Measurements from ENCODE around the gene CALML6. TPM values are rescaled to one million over a fixed set of nuclear protein-coding genes. Genes with fewer than 3 reads are reported as not detected.

Gene CALML6
- total and polyA plus RNA-seq, 10 donors = 0.34 to 3.0 (median 0.69) TPM; not detected in 2

DNA sequence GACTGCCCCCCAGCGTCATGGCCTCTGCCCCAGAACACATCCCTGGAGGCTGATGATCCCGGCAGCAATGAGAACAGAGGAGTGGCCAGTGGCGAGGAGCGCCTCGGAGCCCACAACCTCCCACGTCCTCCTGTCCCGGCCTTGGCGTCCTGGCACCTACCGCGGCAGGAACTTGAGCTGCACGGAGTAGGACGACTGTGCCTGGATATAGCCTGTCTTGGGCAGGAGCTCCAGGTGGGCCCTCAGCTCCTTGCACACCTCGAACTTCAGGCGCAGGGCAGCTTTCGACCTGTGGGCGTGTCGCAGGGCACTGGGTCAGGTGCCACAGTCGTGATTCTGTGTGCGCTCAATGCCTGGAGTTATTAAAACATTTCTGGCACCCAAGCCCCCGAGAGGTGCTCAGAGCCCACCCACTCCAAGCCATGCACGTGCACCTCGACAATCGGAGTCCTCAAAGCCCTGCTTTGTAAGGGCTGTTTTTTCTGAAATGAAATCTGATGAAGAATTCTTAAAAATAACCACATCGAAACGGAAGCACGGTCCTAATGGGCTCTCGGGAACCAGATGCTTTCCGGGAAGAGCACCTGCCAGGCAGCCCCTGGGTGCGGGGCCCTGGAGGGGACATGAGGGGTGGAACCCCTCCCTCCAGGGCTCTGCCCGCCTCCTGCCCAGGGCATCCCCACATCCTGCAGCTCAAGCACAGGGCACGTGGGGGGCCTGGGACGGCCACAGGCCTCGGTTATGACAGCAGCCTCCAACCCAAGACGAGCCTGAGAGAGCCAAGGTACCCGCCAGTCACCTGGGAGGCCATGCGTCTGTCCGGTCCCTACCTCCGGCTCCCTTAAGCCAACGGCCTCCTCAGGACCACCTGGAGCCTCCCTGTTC is 27.1 kb downstream of the CALML6 start:
- intact Hi-C loops (cut with DNase I; ENCODE audit: low total_unique reads) = loop anchor here (10.0 kb wide), 1 partner anchor 103 kb away; no protein-coding TSS in a partner anchor

DNA sequence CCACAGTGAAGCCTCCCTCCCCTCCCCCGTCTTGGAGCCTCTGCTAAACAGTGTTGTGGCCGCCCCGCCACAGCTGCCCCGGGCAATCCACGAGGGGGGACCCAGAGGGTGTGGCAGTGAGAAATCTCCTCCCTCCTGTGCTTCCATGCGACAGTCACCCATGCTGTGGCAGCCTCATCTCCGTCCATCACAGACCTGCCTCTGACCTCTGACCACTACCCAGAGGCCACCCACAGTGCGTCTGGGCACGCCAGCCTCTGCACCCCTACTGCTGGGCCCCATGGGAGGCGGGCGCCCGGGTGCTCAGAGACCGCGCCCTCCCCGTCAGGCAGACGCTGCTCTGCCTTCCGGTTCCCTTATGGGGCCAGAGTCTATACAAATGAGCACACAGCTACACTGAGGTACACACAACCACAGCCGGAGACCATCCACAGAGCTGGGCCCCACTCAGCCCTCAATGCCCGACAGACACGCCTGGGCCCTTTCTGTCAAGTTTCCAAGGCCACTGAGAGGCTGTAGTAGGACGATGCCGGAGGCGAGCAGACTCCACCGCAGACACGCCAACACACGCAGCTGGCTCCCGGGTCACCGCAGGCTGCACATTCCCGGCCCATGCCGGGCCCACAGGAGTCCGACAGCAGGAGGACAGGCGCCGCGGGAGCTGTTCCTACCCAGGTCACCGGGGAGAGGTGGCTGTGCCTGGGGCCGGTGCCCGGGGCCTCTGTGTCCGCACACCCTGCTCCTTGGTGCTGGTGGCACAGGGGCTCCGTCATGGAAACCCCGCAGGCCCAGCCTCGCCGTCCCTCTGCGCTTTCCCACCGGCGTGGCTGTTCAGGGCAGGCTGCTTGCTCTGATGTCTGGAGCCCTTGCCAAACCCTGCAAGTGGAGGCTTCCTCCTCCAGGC is 27.9 kb downstream of the CALML6 start:
- H3K9me3 ChIP-seq = no peaks in the 10 kb centered on the region
- H3K4me3 ChIP-seq = no peak overlapping the region
- H3K27me3 ChIP-seq (replicated peaks in 1 of 7) = peaks cover 0 to 35% (median 0%) of the 10 kb centered on the region in 7 donors
- WGBS, 5 donors = 66 to 88% (median 84%) methylated on average over 26 to 45 of the region's 45 CpGs
- no peaks in the 10 kb centered on the region for H3K36me3 ChIP-seq
- H3K27ac ChIP-seq = no peak overlapping the region
- DNase-seq = peak; percentile 61
- H3K4me1 ChIP-seq = peaks cover 0 to 18% (median 10%) of the 10 kb centered on the region in 6 donors
- no peak for TF ChIP-seq POLR2AphosphoS5 (IDR thresholded peaks at IDR 0.05)
- TF ChIP-seq, protein P1, sequence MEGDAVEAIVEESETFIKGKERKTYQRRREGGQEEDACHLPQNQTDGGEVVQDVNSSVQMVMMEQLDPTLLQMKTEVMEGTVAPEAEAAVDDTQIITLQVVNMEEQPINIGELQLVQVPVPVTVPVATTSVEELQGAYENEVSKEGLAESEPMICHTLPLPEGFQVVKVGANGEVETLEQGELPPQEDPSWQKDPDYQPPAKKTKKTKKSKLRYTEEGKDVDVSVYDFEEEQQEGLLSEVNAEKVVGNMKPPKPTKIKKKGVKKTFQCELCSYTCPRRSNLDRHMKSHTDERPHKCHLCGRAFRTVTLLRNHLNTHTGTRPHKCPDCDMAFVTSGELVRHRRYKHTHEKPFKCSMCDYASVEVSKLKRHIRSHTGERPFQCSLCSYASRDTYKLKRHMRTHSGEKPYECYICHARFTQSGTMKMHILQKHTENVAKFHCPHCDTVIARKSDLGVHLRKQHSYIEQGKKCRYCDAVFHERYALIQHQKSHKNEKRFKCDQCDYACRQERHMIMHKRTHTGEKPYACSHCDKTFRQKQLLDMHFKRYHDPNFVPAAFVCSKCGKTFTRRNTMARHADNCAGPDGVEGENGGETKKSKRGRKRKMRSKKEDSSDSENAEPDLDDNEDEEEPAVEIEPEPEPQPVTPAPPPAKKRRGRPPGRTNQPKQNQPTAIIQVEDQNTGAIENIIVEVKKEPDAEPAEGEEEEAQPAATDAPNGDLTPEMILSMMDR (IDR thresholded peaks at IDR 0.05 in 8 of 11, conservative IDR thresholded peaks at IDR 0.05 in 3 of 11) = no peak
- no peak for TF ChIP-seq POLR2A (IDR thresholded peaks at IDR 0.05)
- intact Hi-C loops (cut with DNase I; ENCODE audit: low total_unique reads) = loop anchor here (10.0 kb wide), 1 partner anchor 102 kb away; no protein-coding TSS in a partner anchor

More for the DNA sequence above, 27.1 kb downstream of the CALML6 start:
- no peaks in the 10 kb centered on the region for H3K9me3 ChIP-seq
- H3K4me3 ChIP-seq = no peak overlapping the region
- H3K36me3 ChIP-seq = no peaks in the 10 kb centered on the region
- no peak overlapping the region for H3K27ac ChIP-seq
- TF ChIP-seq POLR2A (IDR thresholded peaks at IDR 0.05) (no peak), POLR2AphosphoS5 (IDR thresholded peaks at IDR 0.05) (no peak)
- TF ChIP-seq, protein P1 (IDR thresholded peaks at IDR 0.05 in 8 of 11, conservative IDR thresholded peaks at IDR 0.05 in 3 of 11) = no peak
- peaks cover 0 to 32% (median 0%) of the 10 kb centered on the region in 7 donors for H3K27me3 ChIP-seq (replicated peaks in 1 of 7)
- 79 to 84% (median 81%) methylated on average over 33 to 39 of the region's 39 CpGs for WGBS, 5 donors
- H3K4me1 ChIP-seq = peaks cover 0 to 18% (median 10%) of the 10 kb centered on the region in 6 donors
- DNase-seq = peak; percentile 59

DNA sequence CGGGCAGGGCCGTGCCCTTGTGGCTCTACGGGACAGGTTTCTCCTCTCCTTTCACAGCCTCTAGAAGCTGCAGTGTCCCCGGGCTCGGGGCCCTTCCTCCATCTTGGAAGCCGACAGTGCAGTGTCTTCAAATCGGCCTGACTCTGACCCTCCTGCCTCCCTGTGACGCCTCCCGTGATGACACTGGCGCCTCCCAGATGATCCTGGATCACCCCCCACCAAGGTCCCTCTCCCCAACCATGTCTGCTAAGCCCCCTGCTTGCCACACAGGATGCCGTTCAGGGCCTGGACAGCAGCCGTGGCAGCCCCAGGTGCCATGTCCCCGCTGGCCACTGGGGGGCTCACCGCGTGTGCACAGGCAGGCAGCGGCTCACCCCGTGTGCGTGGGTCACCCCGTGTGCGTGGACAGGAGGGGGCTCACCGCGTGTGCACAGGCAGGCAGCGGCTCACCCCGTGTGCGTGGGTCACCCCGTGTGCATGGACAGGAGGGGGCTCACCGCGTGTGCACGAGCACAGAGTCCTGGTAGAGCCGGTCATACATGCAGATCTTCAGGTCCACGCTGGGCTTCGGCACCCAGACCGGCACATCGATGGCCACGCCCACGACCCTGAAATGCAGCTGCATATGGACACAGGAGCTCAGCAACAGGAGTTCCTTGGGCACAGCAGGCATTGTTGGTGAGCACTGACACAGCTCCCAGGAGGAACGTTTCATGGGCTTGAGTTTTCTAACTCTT is 28.9 kb downstream of the CALML6 start:
- no peaks in the 10 kb centered on the region for H3K36me3 ChIP-seq
- no peaks in the 10 kb centered on the region for H3K9me3 ChIP-seq
- DNase-seq = peak; percentile 92
- WGBS, 5 donors = 14 to 31% (median 15%) methylated on average over 20 to 37 of the region's 37 CpGs
- H3K27ac ChIP-seq = no peak overlapping the region
- H3K4me3 ChIP-seq = peak overlapping the region in 3 of 8 donors; percentile 9 to 54 (median 19)
- intact Hi-C loops (cut with DNase I; ENCODE audit: low total_unique reads) = loop anchor here (10.0 kb wide), 1 partner anchor 101 kb away; no protein-coding TSS in a partner anchor
- H3K4me1 ChIP-seq = peaks cover 0 to 18% (median 10%) of the 10 kb centered on the region in 6 donors
- peaks cover 0 to 35% (median 0%) of the 10 kb centered on the region in 7 donors for H3K27me3 ChIP-seq (replicated peaks in 1 of 7)
- TF ChIP-seq, protein P1 (IDR thresholded peaks at IDR 0.05 in 8 of 11, conservative IDR thresholded peaks at IDR 0.05 in 3 of 11) = peak; percentile 76 to 96 (median 91)
- TF ChIP-seq POLR2AphosphoS5 (IDR thresholded peaks at IDR 0.05) = peak in 1 of 3 donors; percentile 28
- no peak for TF ChIP-seq POLR2A (IDR thresholded peaks at IDR 0.05)

All from spleen (tissue), 11 donors.